Tibial artery (tissue), 4 donors: ENCODE data around the gene ADARB1.
A peak's percentile ranks its signal among the peaks of the same experiment; 100 is the strongest.

ENCODE experiments used
- DNase-seq, 2 donors: peaks; one replicate each; pipeline ENCODE4 v3.0.0-alpha.2; 2019
- H3K27ac ChIP-seq, 2 donors: fragments of 200-600 bp; sonication (generic) in 1 of 2; 1 replicate in 1 of 2; 2 replicates in 1 of 2; pipeline ENCODE4 v1.5.1; 2018 to 2019; ENCODE audit warnings: mild to moderate bottlenecking in 1 of 2
- H3K27me3 ChIP-seq, 2 donors: fragments of 200-600 bp; sonication (generic) in 1 of 2; one replicate each; pipeline versions ENCODE4 v1.5.1 to v1.6.0; 2016 to 2019
- H3K36me3 ChIP-seq, 3 donors: fragments of 200-600 bp; sonication (generic) in 2 of 3; one replicate each; pipeline ENCODE4 v1.5.1; 2016 to 2019; ENCODE audit warnings: mild to moderate bottlenecking in 2 of 3
- H3K4me1 ChIP-seq, 4 donors: fragments of 200-600 bp; sonication (generic) in 2 of 4; 1 replicate in 3 of 4; 2 replicates in 1 of 4; pipeline ENCODE4 v1.5.1; 2016 to 2019
- H3K4me3 ChIP-seq, 2 donors: fragments of 200-600 bp; sonication (generic) in 1 of 2; 1 replicate in 1 of 2; 2 replicates in 1 of 2; pipeline ENCODE4 v1.5.1; 2018 to 2019; ENCODE audit warnings: mild to moderate bottlenecking in 2 of 2
- H3K9me3 ChIP-seq, 3 donors: fragments of 200-600 bp; sonication (generic) in 1 of 3; one replicate each; pipeline ENCODE4 v1.5.1; 2016 to 2019
- intact Hi-C: fragments of 100-400 bp; cut with DNase I; formaldehyde crosslinking; loops from one replicate; pipeline ENCODE4 v1.15.0; 2023; ENCODE audit warnings: low total_unique reads
- TF ChIP-seq, protein P1 (sequence below), 2 experiments: fragments of 200-600 bp in 1 of 2; fragments of 450-650 bp in 1 of 2; IDR thresholded peaks; one replicate each; pipeline ENCODE4 v1.5.1; 2017 to 2019; ENCODE audit warnings: antibody characterized with exemption in 2 of 2, mild to moderate bottlenecking in 1 of 2, moderate library complexity in 1 of 2

ADARB1 gene

GRCh38 chr21:45081636-45082035, 7.3 kb downstream of the ADARB1 start:
- TF ChIP-seq, protein P1, sequence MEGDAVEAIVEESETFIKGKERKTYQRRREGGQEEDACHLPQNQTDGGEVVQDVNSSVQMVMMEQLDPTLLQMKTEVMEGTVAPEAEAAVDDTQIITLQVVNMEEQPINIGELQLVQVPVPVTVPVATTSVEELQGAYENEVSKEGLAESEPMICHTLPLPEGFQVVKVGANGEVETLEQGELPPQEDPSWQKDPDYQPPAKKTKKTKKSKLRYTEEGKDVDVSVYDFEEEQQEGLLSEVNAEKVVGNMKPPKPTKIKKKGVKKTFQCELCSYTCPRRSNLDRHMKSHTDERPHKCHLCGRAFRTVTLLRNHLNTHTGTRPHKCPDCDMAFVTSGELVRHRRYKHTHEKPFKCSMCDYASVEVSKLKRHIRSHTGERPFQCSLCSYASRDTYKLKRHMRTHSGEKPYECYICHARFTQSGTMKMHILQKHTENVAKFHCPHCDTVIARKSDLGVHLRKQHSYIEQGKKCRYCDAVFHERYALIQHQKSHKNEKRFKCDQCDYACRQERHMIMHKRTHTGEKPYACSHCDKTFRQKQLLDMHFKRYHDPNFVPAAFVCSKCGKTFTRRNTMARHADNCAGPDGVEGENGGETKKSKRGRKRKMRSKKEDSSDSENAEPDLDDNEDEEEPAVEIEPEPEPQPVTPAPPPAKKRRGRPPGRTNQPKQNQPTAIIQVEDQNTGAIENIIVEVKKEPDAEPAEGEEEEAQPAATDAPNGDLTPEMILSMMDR (IDR thresholded peaks at IDR 0.05): no peak
- Histone ChIP-seq H3K9me3 (no peaks in the 10 kb centered on the region), H3K4me3 (no peak overlapping the region), H3K36me3 (peaks cover 10 to 18% (median 14%) of the 10 kb centered on the region in 3 donors), H3K4me1 (peaks cover 0 to 100% (median 80%) of the 10 kb centered on the region in 4 donors), H3K27me3 (no peaks in the 10 kb centered on the region), H3K27ac (peak overlapping the region; percentile 95)
- intact Hi-C loops: loop anchor here (5.0 kb wide), 1 partner anchor 46 kb away; no protein-coding TSS in a partner anchor
- no peak for DNase-seq

- intact Hi-C loops: loop anchor here (5.0 kb wide), 1 partner anchor 45 kb away; no protein-coding TSS in a partner anchor
- TF ChIP-seq, protein P1 (IDR thresholded peaks at IDR 0.05): no peak
- H3K27ac ChIP-seq: peak overlapping the region; percentile 95
Observed at GRCh38 chr21:45082736-45083135, 8.4 kb downstream of the ADARB1 start.

GRCh38 chr21:45084121-45084520, 9.7 kb downstream of the ADARB1 start:
- DNase-seq: no peak
- Histone ChIP-seq H3K36me3 (peaks cover 10 to 18% (median 14%) of the 10 kb centered on the region in 3 donors), H3K4me3 (no peak overlapping the region), H3K9me3 (no peaks in the 10 kb centered on the region), H3K27ac (peak overlapping the region; percentile 39 to 95), H3K27me3 (no peaks in the 10 kb centered on the region), H3K4me1 (peaks cover 0 to 100% (median 75%) of the 10 kb centered on the region in 4 donors)
- TF ChIP-seq, protein P1 (IDR thresholded peaks at IDR 0.05): no peak
- intact Hi-C loops: loop anchor here (5.0 kb wide), 1 partner anchor 43 kb away; no protein-coding TSS in a partner anchor

More at GRCh38 chr21:45082736-45083135, 8.4 kb downstream of the ADARB1 start:
- peaks cover 10 to 18% (median 14%) of the 10 kb centered on the region in 3 donors for H3K36me3 ChIP-seq
- no peak overlapping the region for H3K4me3 ChIP-seq
- no peaks in the 10 kb centered on the region for H3K27me3 ChIP-seq
- H3K4me1 ChIP-seq: peaks cover 0 to 100% (median 84%) of the 10 kb centered on the region in 4 donors
- no peaks in the 10 kb centered on the region for H3K9me3 ChIP-seq
- no peak for DNase-seq

DNA sequence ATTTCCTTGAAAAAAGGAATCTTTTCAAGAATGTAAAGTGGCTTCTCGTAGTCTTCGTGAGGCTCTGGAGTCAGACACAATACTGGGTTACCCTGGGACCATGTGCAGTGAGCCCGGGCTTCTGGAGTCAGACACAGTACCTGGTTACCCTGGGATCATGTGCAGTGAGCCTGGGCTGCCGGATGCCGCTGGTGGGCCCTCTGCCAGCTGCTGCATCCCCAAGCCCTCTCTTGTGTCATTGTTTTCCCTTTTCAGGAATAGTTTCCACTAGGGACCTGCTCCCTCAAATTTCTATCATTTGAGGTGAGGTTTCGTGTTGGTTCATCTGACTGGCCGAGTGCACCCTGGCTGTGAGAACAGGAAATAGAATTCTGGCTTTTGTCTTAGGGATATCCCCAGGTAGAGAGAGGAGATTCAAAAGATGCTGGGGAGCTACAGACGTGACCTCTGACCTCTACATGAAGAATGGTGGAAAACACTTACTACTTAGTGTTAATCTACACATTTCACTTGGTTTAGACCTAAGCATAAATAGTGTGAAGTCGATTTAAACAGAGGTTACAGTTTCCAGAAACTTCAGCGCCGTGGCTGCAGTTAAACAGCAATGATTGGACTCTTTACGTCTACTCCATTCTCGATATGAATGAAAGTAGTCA, 10.6 kb downstream of the ADARB1 start:
- H3K27me3 ChIP-seq: no peaks in the 10 kb centered on the region
- no peaks in the 10 kb centered on the region for H3K9me3 ChIP-seq
- TF ChIP-seq, protein P1 (IDR thresholded peaks at IDR 0.05): no peak
- H3K27ac ChIP-seq: peak overlapping the region; percentile 39 to 95
- no peak for DNase-seq
- peaks cover 10 to 18% (median 14%) of the 10 kb centered on the region in 3 donors for H3K36me3 ChIP-seq
- intact Hi-C loops: loop anchor here (5.0 kb wide), 1 partner anchor 42 kb away; no protein-coding TSS in a partner anchor
- no peak overlapping the region for H3K4me3 ChIP-seq
- H3K4me1 ChIP-seq: peaks cover 0 to 100% (median 68%) of the 10 kb centered on the region in 4 donors

DNA sequence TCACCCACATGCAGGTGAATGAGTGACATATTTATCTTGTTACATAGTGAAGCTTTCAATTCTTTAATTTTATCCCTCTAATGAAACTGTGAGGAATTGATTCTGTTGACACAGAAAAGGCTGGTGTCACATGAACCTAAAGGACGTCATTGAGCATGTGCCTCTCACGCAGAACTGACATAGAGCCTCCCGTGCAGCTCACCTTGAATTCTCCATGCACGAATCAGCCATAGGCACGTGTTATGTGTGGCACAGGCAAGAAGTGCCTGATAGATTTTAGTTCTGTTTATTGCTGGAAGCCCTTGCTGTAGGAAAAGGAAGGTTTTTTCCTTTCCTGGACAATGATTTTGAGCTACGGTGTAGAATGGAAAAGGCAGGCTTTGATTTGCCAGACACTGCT, 11.3 kb downstream of the ADARB1 start:
- peak overlapping the region; percentile 39 to 95 for H3K27ac ChIP-seq
- peaks cover 0 to 100% (median 65%) of the 10 kb centered on the region in 4 donors for H3K4me1 ChIP-seq
- no peaks in the 10 kb centered on the region for H3K27me3 ChIP-seq
- DNase-seq: no peak
- TF ChIP-seq, protein P1 (IDR thresholded peaks at IDR 0.05): no peak
- H3K9me3 ChIP-seq: no peaks in the 10 kb centered on the region
- H3K4me3 ChIP-seq: no peak overlapping the region
- intact Hi-C loops: no loop called here
- peaks cover 10 to 18% (median 14%) of the 10 kb centered on the region in 3 donors for H3K36me3 ChIP-seq
